GM19023 (cell line): ENCODE measurements around the gene KDM4B.

Experiments
- ATAC-seq: cut with Tn5 transposase; IDR thresholded peaks from one replicate; pipeline ENCODE4 v1.9.1; 2021; ENCODE audit warnings: mild to moderate bottlenecking, moderate library complexity; ENCODE audit not compliant: unreplicated experiment

The KDM4B gene

DNA sequence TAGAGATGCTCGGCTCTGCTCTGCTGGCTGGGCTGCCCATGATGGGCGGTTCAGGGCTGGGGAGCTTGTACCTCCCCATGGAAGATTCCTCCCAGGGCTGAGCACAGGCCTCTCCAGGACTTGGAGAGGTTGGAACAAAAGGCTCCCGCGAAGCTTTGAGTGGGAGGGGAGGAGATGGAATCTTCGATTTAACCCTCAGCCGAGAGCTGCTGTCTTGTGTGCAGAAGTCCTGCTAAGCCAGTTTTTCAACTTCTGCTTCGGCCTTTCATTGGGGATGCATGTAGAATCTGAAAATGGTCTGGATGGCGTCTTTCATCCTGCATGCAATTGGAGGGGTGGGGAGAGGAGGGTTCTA, 163.3 kb downstream of the KDM4B start:
- ATAC-seq, result no peak

DNA sequence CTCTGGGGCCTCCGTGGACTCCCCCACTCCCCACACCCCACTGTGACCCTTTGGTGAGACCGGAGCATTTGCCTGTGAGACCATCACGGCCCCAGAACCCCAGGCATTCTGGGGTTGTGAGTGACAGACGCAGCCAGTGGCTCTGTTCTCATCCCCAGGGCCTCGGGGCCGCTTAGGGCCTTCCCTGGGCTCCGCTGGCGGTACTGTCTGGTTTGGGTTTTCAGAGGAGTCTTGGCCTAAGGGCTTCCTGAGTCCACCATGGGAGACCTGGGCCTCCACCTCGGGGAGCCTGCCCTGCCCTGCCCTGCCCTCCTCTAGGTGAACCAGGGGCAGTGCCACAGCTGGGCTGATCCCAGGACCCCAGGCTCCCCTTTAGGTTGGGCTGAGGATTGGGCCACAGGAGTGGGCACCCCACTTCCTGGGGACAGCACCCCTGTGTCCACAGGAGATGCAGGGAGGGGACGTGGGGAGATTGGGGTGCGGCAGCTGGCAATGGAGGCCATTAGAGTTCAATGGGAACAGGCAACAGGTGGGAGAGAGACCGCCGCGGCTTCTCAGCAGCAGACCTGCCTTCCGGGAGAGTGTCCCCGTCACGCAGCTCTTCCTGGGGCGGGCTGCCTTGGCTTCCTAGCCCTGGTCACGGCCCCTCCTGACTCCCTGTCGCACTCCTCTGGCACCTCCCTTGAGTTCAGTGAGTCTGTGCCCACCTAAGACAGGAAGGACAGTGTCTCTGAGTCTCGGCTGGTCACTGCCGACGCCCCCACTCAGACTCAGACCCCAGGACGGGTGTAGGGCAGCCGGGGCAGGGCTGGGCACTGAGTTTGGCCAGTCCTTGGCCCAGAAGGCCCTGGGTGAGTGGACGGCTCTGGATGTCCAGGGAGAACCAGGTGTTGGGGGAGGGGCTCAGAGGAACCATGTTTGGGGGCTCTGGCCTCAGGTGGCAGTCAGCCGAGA, 164.1 kb downstream of the KDM4B start:
- no peak for ATAC-seq

DNA sequence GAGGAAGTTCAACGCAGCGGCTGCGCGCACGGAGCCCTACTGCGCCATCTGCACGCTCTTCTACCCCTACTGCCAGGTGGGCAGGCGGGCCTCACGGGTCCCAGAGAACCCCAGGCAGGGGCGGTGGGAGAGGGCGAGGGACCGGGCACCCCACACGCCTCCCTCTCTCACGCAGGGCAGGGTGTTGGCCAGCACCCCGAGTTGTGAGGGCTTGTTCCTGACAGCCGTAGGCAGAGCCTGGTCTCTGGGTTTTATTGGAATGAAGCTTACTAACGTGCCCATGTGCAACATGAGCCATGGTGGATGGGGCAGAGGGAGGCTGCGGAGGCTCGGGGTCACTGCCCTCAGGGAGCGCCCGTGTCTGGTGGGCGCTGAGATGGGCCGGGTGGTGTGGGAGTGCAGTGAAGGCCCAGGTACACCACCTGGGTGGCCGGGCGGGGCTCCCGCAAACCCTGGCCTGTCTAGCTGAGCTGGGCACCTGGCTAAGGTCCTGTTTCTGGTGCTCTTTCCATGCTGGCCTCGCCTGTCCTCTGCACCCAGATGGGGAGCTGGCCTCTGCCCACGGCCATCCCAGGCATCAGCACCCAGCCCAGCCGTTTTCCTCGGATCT, 165.2 kb downstream of the KDM4B start:
- no peak for ATAC-seq

- ATAC-seq, result no peak
Observed at GRCh38 chr19:5134691-5135090, 165.8 kb downstream of the KDM4B start.

- no peak for ATAC-seq
Observed at GRCh38 chr19:5136073-5136855, 167.4 kb downstream of the KDM4B start.

DNA sequence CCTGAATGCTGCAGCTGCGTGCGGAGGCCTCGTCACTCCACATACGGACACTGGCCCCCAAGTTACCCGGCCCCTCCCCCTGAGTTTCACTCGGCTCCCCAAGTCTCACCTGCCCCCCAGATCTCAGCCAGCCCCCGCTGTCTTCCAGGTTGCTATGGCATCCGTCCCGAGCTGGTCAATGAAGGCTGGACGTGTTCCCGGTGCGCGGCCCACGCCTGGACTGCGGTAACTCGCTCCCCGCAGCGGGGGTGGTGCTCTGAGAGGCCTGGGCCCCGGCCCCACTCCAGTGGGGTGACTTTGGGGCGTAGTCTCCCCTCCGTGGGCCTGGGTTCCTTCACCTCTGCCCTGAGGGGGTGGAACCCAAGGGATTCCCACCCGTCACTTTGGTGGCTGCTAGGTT, 168.2 kb downstream of the KDM4B start:
- ATAC-seq, result no peak

- ATAC-seq, result no peak
Observed at GRCh38 chr19:5137571-5138124, 168.7 kb downstream of the KDM4B start.

DNA sequence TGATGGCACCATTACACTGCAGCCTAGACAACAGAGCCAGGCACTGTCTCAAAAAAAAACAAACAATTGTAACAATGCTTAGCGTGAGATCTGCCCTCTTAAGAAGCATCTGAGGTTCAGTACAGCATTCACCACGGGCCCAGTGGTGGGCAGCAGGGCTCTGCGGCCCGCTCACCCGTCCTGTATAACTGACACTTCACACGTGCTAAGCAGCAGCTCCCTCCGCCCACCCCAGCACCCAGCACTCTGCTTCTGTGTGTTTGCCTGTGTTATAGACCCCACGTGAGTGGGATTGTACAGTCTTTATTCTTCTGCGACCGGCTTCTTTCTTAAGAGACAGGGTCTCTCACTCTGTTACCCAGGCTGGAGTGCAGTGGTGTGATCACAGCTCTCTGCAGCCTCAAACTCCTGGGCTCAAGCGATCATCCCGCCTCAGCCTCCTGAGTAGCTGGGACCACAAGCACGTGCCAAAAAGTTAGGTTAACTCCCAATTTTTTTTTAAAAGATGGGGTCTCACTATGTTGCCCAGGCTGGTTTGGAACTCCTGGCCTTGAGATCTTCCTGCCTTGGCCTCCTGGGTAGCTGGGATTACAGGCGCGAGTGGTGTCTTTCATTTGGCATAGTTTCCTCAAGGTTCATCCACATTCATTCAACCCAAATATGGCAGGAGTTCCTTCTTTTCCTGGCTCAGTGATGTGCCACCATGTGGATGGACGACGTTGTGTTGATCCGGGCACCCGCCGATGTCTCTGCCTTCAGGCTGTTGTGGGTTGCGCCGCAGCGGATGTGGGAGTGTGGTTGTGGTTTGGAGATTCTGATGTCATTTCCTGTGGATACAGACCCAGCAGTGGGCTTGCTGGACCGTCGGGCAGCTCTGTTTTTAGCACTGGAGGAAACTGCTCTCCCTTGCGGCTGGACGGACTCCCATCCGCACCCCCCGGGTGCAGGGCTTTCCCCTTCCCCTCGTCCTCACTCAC, 170.0 kb downstream of the KDM4B start:
- ATAC-seq, result no peak

GRCh38 chr19:5139583-5140325, 170.8 kb downstream of the KDM4B start:
- ATAC-seq, result no peak

- ATAC-seq, result no peak
Observed at GRCh38 chr19:5141129-5141849, 172.4 kb downstream of the KDM4B start.

- ATAC-seq, result no peak
Observed at GRCh38 chr19:5141850-5142724, 173.2 kb downstream of the KDM4B start.

DNA sequence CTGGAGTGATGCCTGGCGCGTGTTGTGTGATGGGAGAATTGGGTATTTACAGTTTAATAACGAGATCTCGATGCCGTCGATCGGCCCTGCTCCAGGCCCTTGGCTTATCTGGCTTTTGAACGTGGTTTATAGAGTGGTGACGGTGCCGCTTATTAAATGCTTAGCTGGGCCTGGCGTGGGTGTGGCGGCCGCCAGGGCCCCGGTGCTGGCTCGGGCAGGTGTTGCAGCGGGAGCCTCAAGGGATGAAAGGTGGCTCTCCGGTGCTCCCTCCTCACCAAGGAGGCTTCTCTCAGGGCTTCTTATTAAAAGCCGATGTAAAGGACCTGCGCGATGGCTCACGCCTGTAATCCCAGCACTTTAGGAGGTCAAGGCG, 173.8 kb downstream of the KDM4B start:
- ATAC-seq, result no peak

- ATAC-seq, result no peak
Observed at GRCh38 chr19:5143471-5144411, 174.8 kb downstream of the KDM4B start.

DNA sequence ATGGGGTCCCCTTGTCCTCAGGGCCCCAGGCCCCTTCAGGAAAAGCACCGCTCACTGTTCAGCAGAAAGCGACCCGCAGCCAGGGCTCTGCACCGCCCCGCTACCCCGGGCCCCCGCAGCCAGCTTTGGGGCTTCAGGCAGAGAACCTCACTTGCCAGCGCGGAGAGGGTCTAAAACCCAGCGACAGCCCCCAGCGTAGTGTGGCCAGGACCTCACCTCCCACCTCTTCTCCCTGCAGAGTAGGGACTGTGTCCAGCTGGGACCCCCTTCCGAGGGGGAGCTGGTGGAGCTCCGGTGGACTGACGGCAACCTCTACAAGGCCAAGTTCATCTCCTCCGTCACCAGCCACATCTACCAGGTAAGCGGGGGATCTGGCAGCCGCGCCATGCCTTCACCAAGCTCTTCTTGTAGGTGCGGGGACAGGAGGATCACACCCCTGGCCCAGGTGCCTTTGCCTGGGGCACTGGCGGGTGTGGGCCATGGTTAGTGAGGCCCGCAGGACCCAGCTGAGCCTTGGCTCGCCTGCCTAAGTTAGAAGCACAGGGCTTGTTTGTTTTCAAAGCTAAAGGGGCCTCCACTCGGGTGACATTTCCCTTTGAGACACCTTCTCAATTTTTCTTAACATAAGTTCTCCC, 175.7 kb downstream of the KDM4B start:
- ATAC-seq, result no peak

DNA sequence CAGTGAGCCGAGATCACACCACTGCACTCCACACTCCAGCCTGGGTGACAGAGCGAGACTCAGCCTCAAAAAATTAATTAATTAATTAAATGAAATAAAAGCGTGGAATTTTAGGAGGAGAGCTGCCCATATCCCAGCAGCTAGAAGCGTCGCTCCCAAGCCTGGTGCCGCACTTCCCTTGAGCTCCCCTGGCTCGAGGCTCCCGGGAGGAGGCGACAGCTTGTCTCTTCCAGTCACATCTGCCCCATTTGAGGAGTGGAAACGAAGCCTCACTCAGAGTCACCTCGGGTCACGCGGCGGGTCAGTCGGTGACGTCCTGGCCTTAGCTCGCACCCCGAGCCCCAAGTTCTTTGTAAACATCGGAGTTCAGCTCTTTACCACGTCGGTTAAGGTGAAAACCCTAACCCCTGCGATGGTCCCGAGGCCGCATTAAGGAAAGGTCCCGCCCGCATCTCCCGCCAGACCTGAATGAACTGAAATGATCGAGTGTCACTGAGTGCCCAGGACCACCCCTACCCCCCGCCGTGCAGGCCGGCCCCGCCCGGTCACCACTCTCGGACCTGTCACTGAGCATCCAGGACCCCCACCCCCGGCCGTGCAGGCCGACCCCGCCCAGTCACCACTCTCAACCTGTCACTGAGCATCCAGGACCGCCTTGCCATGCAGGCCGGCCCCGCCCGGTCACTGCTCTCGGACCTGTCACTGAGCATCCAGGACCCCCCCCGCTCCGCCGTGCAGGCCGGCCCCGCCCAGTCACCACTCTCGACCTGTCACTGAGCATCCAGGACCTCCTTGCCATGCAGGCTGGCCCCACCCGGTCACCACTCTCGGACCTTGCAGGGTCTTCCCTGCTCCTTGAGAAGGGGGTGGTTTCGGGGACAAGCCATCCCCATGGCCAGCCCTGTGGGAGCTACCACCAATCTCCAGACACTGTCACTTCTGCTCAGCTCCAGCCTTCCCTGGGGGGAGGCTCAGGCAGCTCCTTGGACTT, 176.9 kb downstream of the KDM4B start:
- ATAC-seq, result no peak
